ENCODE data around the gene SUSD3. TPM values are rescaled to one million over a fixed set of nuclear protein-coding genes. Genes with fewer than 3 reads are reported as not detected.

The SUSD3 gene
- total RNA-seq, 1 experiment from 2014 or later: 5.0 TPM

- TF ChIP-seq TCF7L2 (IDR thresholded peaks at IDR 0.05; ENCODE audit: low read depth, low read length): no peak
These were observed 51.9 kb downstream of the SUSD3 start (continued) for GRCh38 chr9:93110311-93110855.

GRCh38 chr9:93111001-93111370 is 52.5 kb downstream of the SUSD3 start:
- BruUV-seq (replicated peaks): no TSS peak
- in situ Hi-C loops (cut with HindIII; ENCODE audit: low pct_unique_long_range_greater_than_20kb, low sequenced_read_pairs): no loop called here
- H3K4me1 ChIP-seq (ENCODE audit: control insufficient read depth, insufficient read depth, low read length): no peaks in the 10 kb centered on the region
- no peak overlapping the region for H3K4me3 ChIP-seq (ENCODE audit: low read depth in 2 of 2, low read length in 2 of 2)
- ATAC-seq: no peak
- no peak overlapping the region for H3K27ac ChIP-seq (ENCODE audit: low read length)
- POLR2A ChIA-PET: no interaction called here
- no peaks in the 10 kb centered on the region for H3K36me3 ChIP-seq (ENCODE audit: control insufficient read depth, insufficient read depth, low read length)
- no peaks in the 10 kb centered on the region for H3K27me3 ChIP-seq (ENCODE audit: control insufficient read depth, insufficient read depth, low read length)
- no peaks in the 10 kb centered on the region for H3K9me3 ChIP-seq (ENCODE audit: control insufficient read depth, insufficient read depth, low read depth, low read length)
- no peak for DNase-seq (ENCODE audit: low read depth, low spot score)
- TF ChIP-seq, protein P1, sequence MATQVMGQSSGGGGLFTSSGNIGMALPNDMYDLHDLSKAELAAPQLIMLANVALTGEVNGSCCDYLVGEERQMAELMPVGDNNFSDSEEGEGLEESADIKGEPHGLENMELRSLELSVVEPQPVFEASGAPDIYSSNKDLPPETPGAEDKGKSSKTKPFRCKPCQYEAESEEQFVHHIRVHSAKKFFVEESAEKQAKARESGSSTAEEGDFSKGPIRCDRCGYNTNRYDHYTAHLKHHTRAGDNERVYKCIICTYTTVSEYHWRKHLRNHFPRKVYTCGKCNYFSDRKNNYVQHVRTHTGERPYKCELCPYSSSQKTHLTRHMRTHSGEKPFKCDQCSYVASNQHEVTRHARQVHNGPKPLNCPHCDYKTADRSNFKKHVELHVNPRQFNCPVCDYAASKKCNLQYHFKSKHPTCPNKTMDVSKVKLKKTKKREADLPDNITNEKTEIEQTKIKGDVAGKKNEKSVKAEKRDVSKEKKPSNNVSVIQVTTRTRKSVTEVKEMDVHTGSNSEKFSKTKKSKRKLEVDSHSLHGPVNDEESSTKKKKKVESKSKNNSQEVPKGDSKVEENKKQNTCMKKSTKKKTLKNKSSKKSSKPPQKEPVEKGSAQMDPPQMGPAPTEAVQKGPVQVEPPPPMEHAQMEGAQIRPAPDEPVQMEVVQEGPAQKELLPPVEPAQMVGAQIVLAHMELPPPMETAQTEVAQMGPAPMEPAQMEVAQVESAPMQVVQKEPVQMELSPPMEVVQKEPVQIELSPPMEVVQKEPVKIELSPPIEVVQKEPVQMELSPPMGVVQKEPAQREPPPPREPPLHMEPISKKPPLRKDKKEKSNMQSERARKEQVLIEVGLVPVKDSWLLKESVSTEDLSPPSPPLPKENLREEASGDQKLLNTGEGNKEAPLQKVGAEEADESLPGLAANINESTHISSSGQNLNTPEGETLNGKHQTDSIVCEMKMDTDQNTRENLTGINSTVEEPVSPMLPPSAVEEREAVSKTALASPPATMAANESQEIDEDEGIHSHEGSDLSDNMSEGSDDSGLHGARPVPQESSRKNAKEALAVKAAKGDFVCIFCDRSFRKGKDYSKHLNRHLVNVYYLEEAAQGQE (IDR thresholded peaks at IDR 0.05; ENCODE audit: insufficient read depth in 1 of 2, low read depth in 2 of 2, low read length in 1 of 2): no peak
- TF ChIP-seq, protein P2, sequence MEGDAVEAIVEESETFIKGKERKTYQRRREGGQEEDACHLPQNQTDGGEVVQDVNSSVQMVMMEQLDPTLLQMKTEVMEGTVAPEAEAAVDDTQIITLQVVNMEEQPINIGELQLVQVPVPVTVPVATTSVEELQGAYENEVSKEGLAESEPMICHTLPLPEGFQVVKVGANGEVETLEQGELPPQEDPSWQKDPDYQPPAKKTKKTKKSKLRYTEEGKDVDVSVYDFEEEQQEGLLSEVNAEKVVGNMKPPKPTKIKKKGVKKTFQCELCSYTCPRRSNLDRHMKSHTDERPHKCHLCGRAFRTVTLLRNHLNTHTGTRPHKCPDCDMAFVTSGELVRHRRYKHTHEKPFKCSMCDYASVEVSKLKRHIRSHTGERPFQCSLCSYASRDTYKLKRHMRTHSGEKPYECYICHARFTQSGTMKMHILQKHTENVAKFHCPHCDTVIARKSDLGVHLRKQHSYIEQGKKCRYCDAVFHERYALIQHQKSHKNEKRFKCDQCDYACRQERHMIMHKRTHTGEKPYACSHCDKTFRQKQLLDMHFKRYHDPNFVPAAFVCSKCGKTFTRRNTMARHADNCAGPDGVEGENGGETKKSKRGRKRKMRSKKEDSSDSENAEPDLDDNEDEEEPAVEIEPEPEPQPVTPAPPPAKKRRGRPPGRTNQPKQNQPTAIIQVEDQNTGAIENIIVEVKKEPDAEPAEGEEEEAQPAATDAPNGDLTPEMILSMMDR (IDR thresholded peaks at IDR 0.05): no peak
- CTCF ChIA-PET: no interaction called here
- intact Hi-C loops (cut with micrococcal nuclease; ENCODE audit: unreplicated experiment): no loop called here

DNA sequence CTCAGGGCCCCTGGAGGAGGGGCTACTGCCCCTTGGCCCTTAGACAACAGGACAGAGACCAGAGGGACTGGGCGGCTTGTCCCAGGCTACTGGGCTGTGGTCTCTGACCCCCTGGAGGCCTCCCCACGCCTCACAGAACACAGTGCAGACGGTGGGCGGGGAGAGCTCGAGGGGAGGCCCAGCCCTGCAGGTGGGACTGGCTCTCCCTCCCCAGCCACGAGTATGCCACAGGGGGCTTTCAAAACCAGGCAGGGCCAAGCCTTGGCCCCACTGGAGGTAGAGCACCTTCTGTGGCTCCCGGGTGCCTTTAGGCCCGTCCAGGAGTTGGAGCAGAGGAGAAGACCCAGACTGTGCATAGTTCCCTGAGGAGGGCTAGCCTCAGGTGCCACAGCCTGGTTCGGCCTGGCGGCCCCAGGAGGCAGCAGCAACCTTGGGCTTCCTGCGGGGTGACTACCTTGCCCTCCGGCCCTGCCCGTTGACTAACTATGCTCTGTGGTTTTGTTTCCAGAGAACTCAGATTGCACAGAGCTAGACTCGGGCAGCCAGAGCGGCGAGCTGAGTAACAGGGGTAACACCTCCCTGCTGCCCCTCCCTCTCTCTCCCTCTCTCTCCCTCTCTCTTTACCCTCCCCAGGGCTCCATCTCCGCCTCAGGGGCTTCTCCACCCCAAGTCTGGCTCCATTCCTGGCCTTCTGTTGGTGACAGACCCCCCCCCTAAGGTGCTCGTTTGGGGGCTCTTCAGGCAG is 53.0 kb downstream of the SUSD3 start:
- H3K36me3 ChIP-seq (ENCODE audit: control insufficient read depth, insufficient read depth, low read length): no peaks in the 10 kb centered on the region
- no peak overlapping the region for H3K4me3 ChIP-seq (ENCODE audit: low read depth in 2 of 2, low read length in 2 of 2)
- no peaks in the 10 kb centered on the region for H3K27me3 ChIP-seq (ENCODE audit: control insufficient read depth, insufficient read depth, low read length)
- no peak overlapping the region for H3K27ac ChIP-seq (ENCODE audit: low read length)
- TF ChIP-seq, protein P2 (IDR thresholded peaks at IDR 0.05): no peak
- TF ChIP-seq TCF7L2 (IDR thresholded peaks at IDR 0.05; ENCODE audit: low read depth, low read length) (no peak), POLR2AphosphoS5 (IDR thresholded peaks at IDR 0.05; ENCODE audit: low read depth, low read length) (no peak)
- TF ChIP-seq, protein P1 (IDR thresholded peaks at IDR 0.05; ENCODE audit: insufficient read depth in 1 of 2, low read depth in 2 of 2, low read length in 1 of 2): no peak
- DNase-seq (ENCODE audit: low read depth, low spot score) (no peak), ATAC-seq (0 out of 2 replicates have a peak, but pooled peaks have one; percentile 13)
- no peaks in the 10 kb centered on the region for H3K4me1 ChIP-seq (ENCODE audit: control insufficient read depth, insufficient read depth, low read length)
- CTCF ChIA-PET: no interaction called here
- in situ Hi-C loops (cut with HindIII; ENCODE audit: low pct_unique_long_range_greater_than_20kb, low sequenced_read_pairs) (no loop called here), intact Hi-C loops (cut with micrococcal nuclease; ENCODE audit: unreplicated experiment) (no loop called here)
- no TSS peak for BruUV-seq (replicated peaks)
- POLR2A ChIA-PET: no interaction called here
- no peaks in the 10 kb centered on the region for H3K9me3 ChIP-seq (ENCODE audit: control insufficient read depth, insufficient read depth, low read depth, low read length)
